CD8-positive, alpha-beta memory T cell (primary cell): ENCODE results near the gene YIPF7. TPM values are rescaled to one million over a fixed set of nuclear protein-coding genes. Genes with fewer than 3 reads are reported as not detected.
A peak's percentile ranks its signal among the peaks of the same experiment; 100 is the strongest.

Experiments used
- CTCF ChIA-PET: fragments of 350-600 bp; sonication (Branson Sonifier 250); formaldehyde crosslinking; loops from one replicate; lab custom pipeline; 2021; ENCODE audit warnings: antibody characterized with exemption; lab: Charles Lee
- POLR2A ChIA-PET: fragments of 350-600 bp; sonication (Branson Sonifier 250); formaldehyde crosslinking; loops from one replicate; lab custom pipeline; 2021; ENCODE audit warnings: antibody characterized with exemption; lab: Charles Lee
- DNase-seq, 5 donors: peaks; one replicate each; pipeline versions ENCODE4 v3.0.0 to v3.0.0-alpha.2; 2020 to 2022; ENCODE audit warnings: mixed read lengths in 1 of 5
- H3K27ac ChIP-seq: one replicate; pipeline ENCODE4 v1.7.0; 2013; ENCODE audit warnings: low read depth, mild to moderate bottlenecking, low read length, moderate library complexity
- H3K27me3 ChIP-seq: 2 replicates; pipeline ENCODE4 v1.7.0; 2013; ENCODE audit warnings: low read length, mild to moderate bottlenecking; ENCODE audit not compliant: insufficient read depth, poor library complexity, severe bottlenecking
- H3K36me3 ChIP-seq: 2 replicates; pipeline ENCODE4 v1.7.0; 2013; ENCODE audit warnings: mild to moderate bottlenecking, low read length, moderate library complexity; ENCODE audit not compliant: insufficient read depth
- H3K4me1 ChIP-seq: 2 replicates; pipeline ENCODE4 v1.7.0; 2013; ENCODE audit warnings: mild to moderate bottlenecking, low read length, moderate library complexity; ENCODE audit not compliant: insufficient read depth
- H3K4me3 ChIP-seq: 2 replicates; pipeline ENCODE4 v1.7.0; 2013; ENCODE audit warnings: mild to moderate bottlenecking, low read length
- H3K9me3 ChIP-seq: 2 replicates; pipeline ENCODE4 v1.7.0; 2013; ENCODE audit warnings: mild to moderate bottlenecking, low read length
- H3K27ac Mint-ChIP-seq, 8 donors: one replicate each; pipeline ENCODE4 v1.8.0; 2020 to 2021; ENCODE audit warnings: mixed read lengths in 8 of 8, mild to moderate bottlenecking in 6 of 8, inconsistent platforms in 3 of 8, moderate library complexity in 3 of 8
- H3K27me3 Mint-ChIP-seq, 2 donors: one replicate each; pipeline ENCODE4 v1.8.0; 2020 to 2021; ENCODE audit warnings: mixed read lengths in 2 of 2, mild to moderate bottlenecking in 1 of 2, moderate library complexity in 1 of 2
- H3K36me3 Mint-ChIP-seq, 3 donors: one replicate each; pipeline ENCODE4 v1.8.0; 2020 to 2021; ENCODE audit warnings: mixed read lengths in 3 of 3, inconsistent platforms in 1 of 3, mild to moderate bottlenecking in 1 of 3
- H3K4me1 Mint-ChIP-seq, 3 donors: one replicate each; pipeline ENCODE4 v1.8.0; 2020 to 2021; ENCODE audit warnings: mixed read lengths in 3 of 3, inconsistent platforms in 1 of 3, mild to moderate bottlenecking in 1 of 3
- H3K4me3 Mint-ChIP-seq, 7 donors: one replicate each; pipeline ENCODE4 v1.8.0; 2020 to 2021; ENCODE audit warnings: mixed read lengths in 7 of 7, mild to moderate bottlenecking in 6 of 7, moderate library complexity in 4 of 7, inconsistent platforms in 2 of 7
- H3K9me3 Mint-ChIP-seq, 5 donors: one replicate each; pipeline ENCODE4 v1.8.0; 2020 to 2022; ENCODE audit warnings: mixed read lengths in 5 of 5, mild to moderate bottlenecking in 3 of 5, moderate library complexity in 2 of 5, inconsistent platforms in 1 of 5
- polyA plus RNA-seq: library from polyadenylated mRNA; unstranded; fragments of 300-500 nt; fragmentation: Illumina TruSeq; gene quantifications from one replicate; pipeline ENCODE4 v1.2.3, GENCODE V29; 2021
- total RNA-seq, 2 experiments: library from RNA; stranded (reverse); gene quantifications; one replicate each; pipeline ENCODE4 v1.2.3, GENCODE V29; 2021

YIPF7 gene
- not detected for total RNA-seq
- polyA plus RNA-seq, result not detected

GRCh38 chr4:44651425-44651824 is at the start of gene YIPF7:
TSS of gene YIPF7 (minus strand) at chr4:44651625. CDS start at chr4:44650100, 1,525 bp downstream.
- Histone ChIP-seq H3K36me3 (no peaks in the 10 kb centered on the region), H3K4me1 (no peaks in the 10 kb centered on the region), H3K4me3 (no peak within 1 kb of the TSS), H3K27me3 (no peaks in the 10 kb centered on the region), H3K27ac (no peak within 1 kb of the TSS), H3K9me3 (no peaks in the 10 kb centered on the region)
- Mint-ChIP-seq H3K27me3 (peaks cover 6 to 13% of the 10 kb centered on the region in 2 donors), H3K27ac (no peak within 1 kb of the TSS), H3K4me1 (no peaks in the 10 kb centered on the region), H3K4me3 (no peak within 1 kb of the TSS), H3K9me3 (no peaks in the 10 kb centered on the region), H3K36me3 (no peaks in the 10 kb centered on the region)
- no peak for DNase-seq
- ChIA-PET CTCF (no interaction called here), POLR2A (no interaction called here)

- peaks cover 7 to 78% (median 17%) of the 10 kb centered on the region in 3 donors for H3K36me3 Mint-ChIP-seq
- Histone ChIP-seq H3K9me3 (no peaks in the 10 kb centered on the region), H3K4me3 (no peak overlapping the region), H3K27ac (no peak overlapping the region), H3K27me3 (no peaks in the 10 kb centered on the region), H3K36me3 (peaks cover 16% of the 10 kb centered on the region), H3K4me1 (no peaks in the 10 kb centered on the region)
- peak overlapping the region in 2 of 8 donors; percentile 22 to 79 for H3K27ac Mint-ChIP-seq
- CTCF ChIA-PET, result no interaction called here
- POLR2A ChIA-PET, result no interaction called here
- no peak for DNase-seq
- peaks cover 2 to 11% (median 7%) of the 10 kb centered on the region in 3 donors for H3K4me1 Mint-ChIP-seq
- no peaks in the 10 kb centered on the region for H3K27me3 Mint-ChIP-seq
- no peaks in the 10 kb centered on the region for H3K9me3 Mint-ChIP-seq
- H3K4me3 Mint-ChIP-seq, result no peak overlapping the region
These were observed 49.6 kb upstream of the YIPF7 start for GRCh38 chr4:44701037-44701436.

DNA sequence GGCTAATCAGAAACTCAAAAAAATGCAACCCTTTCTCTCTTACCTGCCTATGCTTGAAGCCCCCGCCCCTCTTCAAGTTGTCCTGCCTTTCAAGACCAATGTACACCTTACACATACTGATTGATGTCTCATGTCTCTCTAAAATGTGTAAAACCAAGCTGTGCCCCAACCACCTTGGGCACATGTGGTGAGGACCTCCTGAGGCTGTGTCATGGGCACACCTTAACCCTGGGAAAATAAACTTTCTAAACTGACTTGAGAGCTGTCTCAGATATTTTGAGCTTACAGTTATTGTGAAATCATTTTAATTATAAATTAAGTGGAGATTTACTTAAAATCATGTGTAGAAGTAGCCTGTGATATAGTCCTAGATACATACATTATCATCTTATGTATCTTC is 49.0 kb upstream of the YIPF7 start:
- Mint-ChIP-seq H3K4me3 (no peak overlapping the region), H3K27me3 (no peaks in the 10 kb centered on the region), H3K4me1 (peaks cover 2 to 13% (median 10%) of the 10 kb centered on the region in 3 donors), H3K36me3 (peaks cover 8 to 82% (median 18%) of the 10 kb centered on the region in 3 donors), H3K9me3 (no peaks in the 10 kb centered on the region), H3K27ac (peak overlapping the region in 3 of 8 donors; percentile 2 to 56 (median 51))
- POLR2A ChIA-PET, result no interaction called here
- no peak for DNase-seq
- H3K9me3 ChIP-seq, result no peaks in the 10 kb centered on the region
- peaks cover 16% of the 10 kb centered on the region for H3K36me3 ChIP-seq
- CTCF ChIA-PET, result no interaction called here
- no peak overlapping the region for H3K4me3 ChIP-seq
- no peaks in the 10 kb centered on the region for H3K4me1 ChIP-seq
- no peak overlapping the region for H3K27ac ChIP-seq
- H3K27me3 ChIP-seq, result no peaks in the 10 kb centered on the region

DNA sequence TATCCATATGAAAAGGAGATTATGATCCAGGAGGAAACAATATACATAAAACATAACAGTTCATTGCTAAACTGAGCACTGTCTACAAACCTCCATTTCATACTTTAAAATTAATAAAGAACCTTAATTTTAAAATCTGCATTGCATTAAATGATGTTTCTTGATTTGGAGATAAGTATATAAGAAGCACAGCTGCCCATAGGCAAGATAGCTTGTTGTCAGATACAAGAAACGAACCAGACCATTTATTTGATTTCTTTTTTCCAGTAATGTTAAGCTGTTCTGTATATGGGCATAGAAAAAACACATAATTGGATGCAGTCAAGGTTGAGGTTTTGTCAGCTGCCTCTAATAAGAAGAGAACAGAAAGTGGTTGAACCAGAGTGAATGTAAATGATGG is 33.2 kb upstream of the YIPF7 start:
- H3K4me3 ChIP-seq, result no peak overlapping the region
- H3K36me3 Mint-ChIP-seq, result peaks cover 6 to 73% (median 17%) of the 10 kb centered on the region in 3 donors

GRCh38 chr4:44679060-44679459 is 27.6 kb upstream of the YIPF7 start:
- DNase-seq, result no peak
- peak overlapping the region; percentile 89 for H3K4me3 ChIP-seq
- H3K36me3 ChIP-seq, result peaks cover 11% of the 10 kb centered on the region
- peaks cover 27% of the 10 kb centered on the region for H3K4me1 ChIP-seq
- H3K9me3 Mint-ChIP-seq, result no peaks in the 10 kb centered on the region
- peaks cover 35 to 56% (median 52%) of the 10 kb centered on the region in 3 donors for H3K4me1 Mint-ChIP-seq
- peak overlapping the region; percentile 95 to 99 (median 97) for H3K4me3 Mint-ChIP-seq
- no peaks in the 10 kb centered on the region for H3K9me3 ChIP-seq
- H3K27ac Mint-ChIP-seq, result peak overlapping the region; percentile 98 to 100 (median 99)
- H3K27me3 Mint-ChIP-seq, result peaks cover 0 to 3% of the 10 kb centered on the region in 2 donors
- POLR2A ChIA-PET, result interaction anchor here (1.8 to 2.6 kb wide), 2 partner anchors 30 to 47 kb away, joined by 6 to 29 read pairs; partner anchors contain the start of gene GNPDA2
- peak overlapping the region; percentile 94 for H3K27ac ChIP-seq
- CTCF ChIA-PET, result interaction anchor here (0.9 to 2.0 kb wide), 3 partner anchors 11 to 47 kb away, joined by 3 to 7 read pairs (median 3); partner anchors contain the start of gene GNPDA2
- no peaks in the 10 kb centered on the region for H3K27me3 ChIP-seq
- peaks cover 0 to 35% (median 2%) of the 10 kb centered on the region in 3 donors for H3K36me3 Mint-ChIP-seq

More for the DNA sequence above, 33.2 kb upstream of the YIPF7 start:
- Histone ChIP-seq H3K4me1 (peaks cover 12% of the 10 kb centered on the region), H3K27ac (no peak overlapping the region), H3K9me3 (no peaks in the 10 kb centered on the region), H3K27me3 (no peaks in the 10 kb centered on the region), H3K36me3 (peaks cover 18% of the 10 kb centered on the region)
- peaks cover 33 to 64% (median 48%) of the 10 kb centered on the region in 3 donors for H3K4me1 Mint-ChIP-seq
- peak overlapping the region in 4 of 8 donors; percentile 3 to 65 (median 46) for H3K27ac Mint-ChIP-seq
- H3K4me3 Mint-ChIP-seq, result no peak overlapping the region
- POLR2A ChIA-PET, result no interaction called here
- H3K9me3 Mint-ChIP-seq, result no peaks in the 10 kb centered on the region
- no peak for DNase-seq
- CTCF ChIA-PET, result no interaction called here
- no peaks in the 10 kb centered on the region for H3K27me3 Mint-ChIP-seq

- DNase-seq, result peak; percentile 76 to 92 (median 87)
- peaks cover 27% of the 10 kb centered on the region for H3K4me1 ChIP-seq
- no peaks in the 10 kb centered on the region for H3K9me3 ChIP-seq
- Mint-ChIP-seq H3K36me3 (peaks cover 0 to 30% (median 0%) of the 10 kb centered on the region in 3 donors), H3K27ac (peak within 1 kb of the TSS; percentile 98 to 100 (median 99)), H3K4me3 (peak within 1 kb of the TSS; percentile 95 to 99 (median 97)), H3K9me3 (no peaks in the 10 kb centered on the region), H3K27me3 (peaks cover 0 to 3% of the 10 kb centered on the region in 2 donors), H3K4me1 (peaks cover 34 to 55% (median 50%) of the 10 kb centered on the region in 3 donors)
- POLR2A ChIA-PET, result interaction anchor here (0.6 to 2.6 kb wide), 4 partner anchors 18 to 48 kb away, joined by 3 to 29 read pairs (median 4); partner anchors contain the start of gene GNPDA2
- peak within 1 kb of the TSS; percentile 94 for H3K27ac ChIP-seq
- peaks cover 11% of the 10 kb centered on the region for H3K36me3 ChIP-seq
- H3K4me3 ChIP-seq, result peak within 1 kb of the TSS; percentile 89
- H3K27me3 ChIP-seq, result no peaks in the 10 kb centered on the region
- CTCF ChIA-PET, result interaction anchor here (0.9 to 2.0 kb wide), 4 partner anchors 9 to 47 kb away, joined by 3 to 7 read pairs (median 3); partner anchors contain the start of gene GNPDA2
These were observed 26.9 kb upstream of the YIPF7 start, which contains the start of gene GUF1 for GRCh38 chr4:44678094-44679041. TSS of gene GUF1 (plus strand) at chr4:44678420. CDS start at chr4:44678623, 203 bp downstream.

GRCh38 chr4:44675366-44675765 is 23.9 kb upstream of the YIPF7 start:
- Mint-ChIP-seq H3K27ac (peak overlapping the region in 1 of 8 donors; percentile 14), H3K27me3 (peaks cover 7 to 17% of the 10 kb centered on the region in 2 donors), H3K36me3 (peaks cover 0 to 12% (median 0%) of the 10 kb centered on the region in 3 donors), H3K4me3 (no peak overlapping the region), H3K9me3 (no peaks in the 10 kb centered on the region), H3K4me1 (peaks cover 22 to 33% (median 31%) of the 10 kb centered on the region in 3 donors)
- Histone ChIP-seq H3K4me1 (peaks cover 19% of the 10 kb centered on the region), H3K9me3 (no peaks in the 10 kb centered on the region), H3K4me3 (no peak overlapping the region), H3K27ac (no peak overlapping the region), H3K36me3 (no peaks in the 10 kb centered on the region), H3K27me3 (no peaks in the 10 kb centered on the region)
- POLR2A ChIA-PET, result no interaction called here
- CTCF ChIA-PET, result no interaction called here
- DNase-seq, result no peak
